Keratinocyte (primary cell): ENCODE data around the gene ALDOA. TPM values are rescaled to one million over a fixed set of nuclear protein-coding genes. Genes with fewer than 3 reads are reported as not detected.

Source experiments
- DNase-seq: peaks from one replicate; pipeline ENCODE4 v3.0.0-alpha.2; 2011; ENCODE audit warnings: low read depth, missing footprints, low spot score
- FAIRE-seq: peaks from 2 replicates; lab custom pipeline; 2011; peaks lifted over from hg19 to GRCh38; lab: Jason Lieb, UNC
- H2AFZ ChIP-seq: 2 replicates; pipeline ENCODE4 v1.6.0; 2012; ENCODE audit warnings: low read length, control low read depth, inconsistent platforms; ENCODE audit not compliant: control insufficient read depth
- H3K27ac ChIP-seq: 2 replicates; pipeline ENCODE4 v1.5.1; 2011; ENCODE audit warnings: low read length; ENCODE audit not compliant: control insufficient read depth, insufficient read depth
- H3K27me3 ChIP-seq: 3 replicates; pipeline ENCODE4 v1.6.0; 2011; ENCODE audit warnings: low read length; ENCODE audit not compliant: control insufficient read depth, insufficient read depth; ENCODE audit errors: extremely low read depth
- H3K36me3 ChIP-seq, 2 experiments: 2 replicates in 1 of 2; 3 replicates in 1 of 2; pipeline ENCODE4 v1.5.1; 2011; ENCODE audit warnings: low read length in 2 of 2, mild to moderate bottlenecking in 1 of 2; ENCODE audit not compliant: control insufficient read depth in 2 of 2, insufficient read depth in 2 of 2; ENCODE audit errors: extremely low read depth in 1 of 2
- H3K4me1 ChIP-seq: 3 replicates; pipeline ENCODE4 v1.5.1; 2011; ENCODE audit warnings: low read length; ENCODE audit not compliant: control insufficient read depth, insufficient read depth; ENCODE audit errors: extremely low read depth
- H3K4me2 ChIP-seq: 3 replicates; pipeline ENCODE4 v1.6.0; 2011; ENCODE audit warnings: low read depth, low read length; ENCODE audit not compliant: control insufficient read depth, insufficient read depth; ENCODE audit errors: extremely low read depth
- H3K4me3 ChIP-seq, 3 experiments: fragments of 200-600 bp in 1 of 3; sonication (generic) in 1 of 3; 2 replicates in 2 of 3; 3 replicates in 1 of 3; pipeline ENCODE4 v1.5.1; 2011 to 2016; ENCODE audit warnings: low read length in 3 of 3, mild to moderate bottlenecking in 3 of 3, control low read depth in 2 of 3, inconsistent platforms in 1 of 3, low read depth in 1 of 3, mixed read lengths in 1 of 3, mixed run types in 1 of 3, moderate library complexity in 1 of 3; ENCODE audit not compliant: control insufficient read depth in 2 of 3, insufficient read depth in 2 of 3; ENCODE audit errors: extremely low read depth in 1 of 3
- H3K79me2 ChIP-seq: 2 replicates; pipeline ENCODE4 v1.6.0; 2012; ENCODE audit warnings: low read length; ENCODE audit not compliant: control insufficient read depth, insufficient read depth
- H3K9ac ChIP-seq: 3 replicates; pipeline ENCODE4 v1.6.0; 2011; ENCODE audit warnings: low read length; ENCODE audit not compliant: control insufficient read depth, insufficient read depth; ENCODE audit errors: extremely low read depth
- H3K9me1 ChIP-seq: 3 replicates; pipeline ENCODE4 v1.6.0; 2011; ENCODE audit warnings: low read length; ENCODE audit not compliant: control insufficient read depth, insufficient read depth; ENCODE audit errors: extremely low read depth
- H3K9me3 ChIP-seq: 2 replicates; pipeline ENCODE4 v1.5.1; 2012; ENCODE audit warnings: low read depth, low read length; ENCODE audit not compliant: control insufficient read depth
- H4K20me1 ChIP-seq: 3 replicates; pipeline ENCODE4 v1.6.0; 2011; ENCODE audit warnings: low read length; ENCODE audit not compliant: control insufficient read depth, insufficient read depth; ENCODE audit errors: extremely low read depth
- CTCF ChIP-seq, 3 experiments: IDR thresholded peaks in 1 of 3; conservative IDR thresholded peaks in 1 of 3; optimal IDR thresholded peaks in 1 of 3; 2 replicates in 2 of 3; 3 replicates in 1 of 3; pipeline versions ENCODE3 to v1.5.1; 2011; ENCODE audit warnings: low read length in 3 of 3, mild to moderate bottlenecking in 3 of 3, moderate library complexity in 2 of 3, control low read depth in 1 of 3, inconsistent platforms in 1 of 3; ENCODE audit not compliant: insufficient read depth in 2 of 3; ENCODE audit errors: extremely low read depth in 1 of 3
- EZH2 ChIP-seq: IDR thresholded peaks from one replicate; pipeline ENCODE4 v1.6.1; 2012; ENCODE audit warnings: inconsistent platforms, mild to moderate bottlenecking, low read length, moderate library complexity
- dilution Hi-C: fragments of 300-500 bp; cut with MboI; formaldehyde crosslinking; loops from one replicate; pipeline ENCODE4 v1.7.0; 2020; ENCODE audit warnings: low sequenced_read_pairs; ENCODE audit not compliant: extremely low pct_ligation_motif_present
- polyA plus RNA-seq, 5 experiments: library from polyadenylated mRNA; depleted of rRNA in 3 of 5; stranded (reverse) in 3 of 5; stranded (forward) in 1 of 5; unstranded in 1 of 5; fragments of >200 nt; gene quantifications; 1 replicate in 1 of 5; 2 replicates in 3 of 5; 3 replicates in 1 of 5; pipeline versions ENCODE4 v1.2.1 to v1.2.3, GENCODE V29; 2011 to 2012; ENCODE audit warnings: missing spikeins in 2 of 5, low read depth in 1 of 5, low replicate concordance in 1 of 5

The ALDOA gene
- polyA plus RNA-seq, 1 donor (not counting 4 experiments of a cell fraction or from before 2014, with no cell fraction given): 800 TPM

DNA sequence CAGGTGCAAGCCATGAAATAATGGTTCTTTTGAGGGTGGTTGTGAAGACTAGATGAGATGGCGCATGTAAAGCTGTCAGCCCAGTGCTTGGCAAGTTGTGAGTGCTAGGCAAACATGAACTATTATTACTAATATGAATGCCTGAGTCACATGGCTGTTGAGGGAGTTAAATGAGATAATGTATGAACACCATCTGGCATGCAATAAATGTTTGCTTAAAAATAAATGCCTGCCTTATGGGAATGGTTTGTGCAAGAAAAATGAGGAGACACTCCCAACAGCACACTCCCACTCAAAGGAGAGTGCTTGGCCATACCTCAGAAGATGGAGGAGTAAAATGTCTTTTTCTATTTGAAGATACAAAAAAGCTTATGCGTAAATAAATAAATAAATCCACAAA is 53.9 kb downstream of the ALDOA start:
- no peaks in the 10 kb centered on the region for H3K27me3 ChIP-seq
- FAIRE-seq (no peak), DNase-seq (no peak)
- no peaks in the 10 kb centered on the region for H3K79me2 ChIP-seq
- H3K9ac ChIP-seq: no peak overlapping the region
- no peaks in the 10 kb centered on the region for H3K9me1 ChIP-seq
- dilution Hi-C loops: no loop called here
- H3K9me3 ChIP-seq: no peaks in the 10 kb centered on the region
- no peaks in the 10 kb centered on the region for H4K20me1 ChIP-seq
- TF ChIP-seq EZH2 (no peak), CTCF (optimal IDR thresholded peaks at IDR 0.05 in 1 of 3, IDR thresholded peaks at IDR 0.05 in 1 of 3, conservative IDR thresholded peaks at IDR 0.05 in 1 of 3; ENCODE audit: extremely low read depth in 1 of 3, insufficient read depth in 2 of 3, low read length in 3 of 3) (no peak)
- H3K36me3 ChIP-seq: peaks cover 0 to 4% of the 10 kb centered on the region in 2 experiments
- H3K27ac ChIP-seq: no peak overlapping the region
- H3K4me2 ChIP-seq: no peak overlapping the region
- H2AFZ ChIP-seq: no peak overlapping the region
- no peak overlapping the region for H3K4me3 ChIP-seq
- H3K4me1 ChIP-seq: peaks cover 5% of the 10 kb centered on the region

Other genes starting within 250 kb of the ALDOA start
- 6.4 to 17.1 TPM (median 13.6 TPM) in 3 replicates for gene PAGR1, start 249.6 kb upstream of the ALDOA start, polyA plus RNA-seq
- gene MVP, start 245.3 kb upstream of the ALDOA start, polyA plus RNA-seq: 130 to 213 TPM (median 148 TPM) in 3 replicates
- gene CDIPT, start 202.5 kb upstream of the ALDOA start, polyA plus RNA-seq: 49.5 to 94.6 TPM (median 60.0 TPM) in 3 replicates
- 0.68 to 2.5 TPM (median 1.5 TPM) in 3 replicates for gene SEZ6L2, start 166.2 kb upstream of the ALDOA start, polyA plus RNA-seq
- 0.71 to 1.8 TPM (median 0.88 TPM) in 3 replicates for gene ASPHD1, start 165.3 kb upstream of the ALDOA start, polyA plus RNA-seq
- gene KCTD13, start 139.5 kb upstream of the ALDOA start, polyA plus RNA-seq: 8.2 to 12.1 TPM (median 9.2 TPM) in 3 replicates
- 48.5 to 77.2 TPM (median 64.8 TPM) in 3 replicates for gene TMEM219, start 103.7 kb upstream of the ALDOA start, polyA plus RNA-seq
- 13.8 to 20.1 TPM (median 15.4 TPM) in 3 replicates for gene TAOK2, start 91.9 kb upstream of the ALDOA start, polyA plus RNA-seq
- 4.1 to 4.8 TPM (median 4.6 TPM) in 3 replicates for gene HIRIP3, start 70.1 kb upstream of the ALDOA start, polyA plus RNA-seq
- gene INO80E, start 69.5 kb upstream of the ALDOA start, polyA plus RNA-seq: 20.1 to 28.3 TPM (median 26.7 TPM) in 3 replicates
- 0.10 to 0.41 TPM (median 0.26 TPM) in 3 replicates for gene DOC2A, start 54.7 kb upstream of the ALDOA start, polyA plus RNA-seq
- not detected in 3 replicates for gene C16orf92, start 42.6 kb upstream of the ALDOA start, polyA plus RNA-seq
- gene TLCD3B, start 34.5 kb upstream of the ALDOA start, polyA plus RNA-seq: 0.08 TPM in 1 of 3 replicates, not detected in the others
- 124 to 188 TPM (median 167 TPM) in 3 replicates for gene PPP4C, start 10.2 kb downstream of the ALDOA start, polyA plus RNA-seq
- 0.06 to 0.18 TPM (median 0.18 TPM) in 3 replicates for gene TBX6, start 26.2 kb downstream of the ALDOA start, polyA plus RNA-seq
- 13.5 to 16.3 TPM (median 15.7 TPM) in 3 replicates for gene YPEL3, start 30.5 kb downstream of the ALDOA start, polyA plus RNA-seq
- gene GDPD3, start 47.8 kb downstream of the ALDOA start, polyA plus RNA-seq: 0.68 to 1.8 TPM (median 1.1 TPM) in 3 replicates
- gene MAPK3, start 57.5 kb downstream of the ALDOA start, polyA plus RNA-seq: 42.0 to 64.9 TPM (median 60.8 TPM) in 3 replicates
- 2.8 to 5.5 TPM (median 3.0 TPM) in 3 replicates for gene CORO1A, start 117.8 kb downstream of the ALDOA start, polyA plus RNA-seq
- gene BOLA2B, start 127.9 kb downstream of the ALDOA start, polyA plus RNA-seq: 41.0 to 170 TPM (median 70.4 TPM) in 3 replicates
- 2.3 to 9.0 TPM (median 5.4 TPM) in 3 replicates for gene SLX1A, start 128.1 kb downstream of the ALDOA start, polyA plus RNA-seq
- 4.7 to 10.1 TPM (median 8.0 TPM) in 3 replicates for gene SULT1A3, start 133.5 kb downstream of the ALDOA start, polyA plus RNA-seq
- gene NPIPB13, start 182.7 kb downstream of the ALDOA start, polyA plus RNA-seq: 1.0 to 2.0 TPM (median 1.6 TPM) in 3 replicates